ENCODE results near the gene ZDHHC20. TPM values are rescaled to one million over a fixed set of nuclear protein-coding genes. Genes with fewer than 3 reads are reported as not detected.

The ZDHHC20 gene
- polyA plus RNA-seq, 4 donors, result 76.7 to 95.0 (median 89.3) TPM

GRCh38 chr13:21364357-21364756 lies 94.7 kb downstream of the ZDHHC20 start:
- no peak for DNase-seq (ENCODE audit: low read depth in 4 of 4, low spot score in 3 of 4)

GRCh38 chr13:21362741-21363140 lies 96.4 kb downstream of the ZDHHC20 start:
- no peak for DNase-seq (ENCODE audit: low read depth in 4 of 4, low spot score in 3 of 4)

- no peak for DNase-seq (ENCODE audit: low read depth in 4 of 4, low spot score in 3 of 4)
These were observed 97.4 kb downstream of the ZDHHC20 start for GRCh38 chr13:21361706-21362105.

GRCh38 chr13:21361123-21361522 lies 98.0 kb downstream of the ZDHHC20 start:
- no peak for DNase-seq (ENCODE audit: low read depth in 4 of 4, low spot score in 3 of 4)

- no peak for DNase-seq (ENCODE audit: low read depth in 4 of 4, low spot score in 3 of 4)
These were observed 98.6 kb downstream of the ZDHHC20 start for GRCh38 chr13:21360463-21360862.

GRCh38 chr13:21359855-21360254 lies 99.2 kb downstream of the ZDHHC20 start:
- no peak for DNase-seq (ENCODE audit: low read depth in 4 of 4, low spot score in 3 of 4)

GRCh38 chr13:21355304-21355703 lies 103.8 kb downstream of the ZDHHC20 start:
- no peak for DNase-seq (ENCODE audit: low read depth in 4 of 4, low spot score in 3 of 4)

- DNase-seq (ENCODE audit: low read depth in 4 of 4, low spot score in 3 of 4), result no peak
These were observed 104.4 kb downstream of the ZDHHC20 start for GRCh38 chr13:21354721-21355120.

GRCh38 chr13:21348488-21349120 lies 110.5 kb downstream of the ZDHHC20 start:
- no peak for DNase-seq (ENCODE audit: low read depth in 4 of 4, low spot score in 3 of 4)

- no peak for DNase-seq (ENCODE audit: low read depth in 4 of 4, low spot score in 3 of 4)
These were observed 111.3 kb downstream of the ZDHHC20 start for GRCh38 chr13:21347753-21348318.

GRCh38 chr13:21344662-21345176 lies 114.4 kb downstream of the ZDHHC20 start:
- DNase-seq (ENCODE audit: low read depth in 4 of 4, low spot score in 3 of 4), result no peak

- DNase-seq (ENCODE audit: low read depth in 4 of 4, low spot score in 3 of 4), result no peak
These were observed 115.4 kb downstream of the ZDHHC20 start for GRCh38 chr13:21343659-21344058.

GRCh38 chr13:21342699-21343442 lies 116.2 kb downstream of the ZDHHC20 start:
- no peak for DNase-seq (ENCODE audit: low read depth in 4 of 4, low spot score in 3 of 4)

- no peak for DNase-seq (ENCODE audit: low read depth in 4 of 4, low spot score in 3 of 4)
These were observed 117.3 kb downstream of the ZDHHC20 start for GRCh38 chr13:21341637-21342422.

GRCh38 chr13:21338639-21339278 lies 120.3 kb downstream of the ZDHHC20 start:
- no peak for DNase-seq (ENCODE audit: low read depth in 4 of 4, low spot score in 3 of 4)

- no peak for DNase-seq (ENCODE audit: low read depth in 4 of 4, low spot score in 3 of 4)
These were observed 120.9 kb downstream of the ZDHHC20 start for GRCh38 chr13:21338156-21338555.

GRCh38 chr13:21336609-21337349 lies 122.3 kb downstream of the ZDHHC20 start:
- DNase-seq (ENCODE audit: low read depth in 4 of 4, low spot score in 3 of 4), result no peak

- DNase-seq (ENCODE audit: low read depth in 4 of 4, low spot score in 3 of 4), result no peak
These were observed 125.9 kb downstream of the ZDHHC20 start for GRCh38 chr13:21333186-21333585.

GRCh38 chr13:21330126-21330861 lies 128.8 kb downstream of the ZDHHC20 start:
- no peak for DNase-seq (ENCODE audit: low read depth in 4 of 4, low spot score in 3 of 4)
